Measurements from ENCODE around the gene DENND4C. TPM values are rescaled to one million over a fixed set of nuclear protein-coding genes. Genes with fewer than 3 reads are reported as not detected.

The DENND4C gene
- total RNA-seq, 1 donor from 2014 or later = 33.4 TPM

GRCh38 chr9:19198406-19198805 lies 32.1 kb upstream of the DENND4C start:
- H3K4me1 Mint-ChIP-seq = no peaks in the 10 kb centered on the region
- ATAC-seq (ENCODE audit: low read depth) (no peak), DNase-seq (no peak)
- CTCF ChIA-PET = no interaction called here
- POLR2A ChIA-PET = interaction anchor here (0.7 kb wide), 1 partner anchor 69 kb away, joined by 4 read pairs; no protein-coding TSS in a partner anchor
- H3K27ac Mint-ChIP-seq = no peak overlapping the region
- H3K9me3 Mint-ChIP-seq = no peaks in the 10 kb centered on the region
- H3K36me3 Mint-ChIP-seq (ENCODE audit: low read depth) = no peaks in the 10 kb centered on the region
- no peak overlapping the region for H3K4me3 Mint-ChIP-seq
- TF ChIP-seq CTCF (IDR thresholded peaks at IDR 0.05) = no peak
- peaks cover 2% of the 10 kb centered on the region for H3K27me3 Mint-ChIP-seq
- intact Hi-C loops (cut with micrococcal nuclease) = no loop called here

DNA sequence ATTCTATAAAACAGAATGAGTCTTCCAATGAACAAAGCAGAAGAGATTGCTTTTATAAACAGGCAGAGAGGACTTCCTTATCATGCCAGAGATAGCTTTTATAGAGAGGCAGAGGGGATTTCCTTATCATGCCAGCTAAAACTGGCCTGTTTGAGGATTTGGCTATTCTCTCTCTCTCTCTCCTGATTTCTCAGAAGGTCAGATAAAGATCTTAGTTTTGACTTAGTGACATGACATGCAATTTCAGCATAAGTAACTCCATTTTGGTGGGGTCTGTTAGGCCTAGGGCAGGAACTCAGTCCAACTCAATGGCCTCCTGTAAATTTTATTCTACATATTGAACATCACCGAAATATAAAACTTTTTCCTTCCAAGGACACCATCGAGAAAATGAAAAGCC lies 31.5 kb upstream of the DENND4C start:
- DNase-seq (no peak), ATAC-seq (ENCODE audit: low read depth) (no peak)
- POLR2A ChIA-PET = no interaction called here
- intact Hi-C loops (cut with micrococcal nuclease) = no loop called here
- CTCF ChIA-PET = no interaction called here
- no peaks in the 10 kb centered on the region for H3K36me3 Mint-ChIP-seq (ENCODE audit: low read depth)
- H3K9me3 Mint-ChIP-seq = no peaks in the 10 kb centered on the region
- H3K4me3 Mint-ChIP-seq = no peak overlapping the region
- no peaks in the 10 kb centered on the region for H3K4me1 Mint-ChIP-seq
- no peak for TF ChIP-seq CTCF (IDR thresholded peaks at IDR 0.05)
- peaks cover 2% of the 10 kb centered on the region for H3K27me3 Mint-ChIP-seq
- no peak overlapping the region for H3K27ac Mint-ChIP-seq

- POLR2A ChIA-PET = no interaction called here
- Mint-ChIP-seq H3K27me3 (no peaks in the 10 kb centered on the region), H3K36me3 (ENCODE audit: low read depth) (no peaks in the 10 kb centered on the region), H3K4me3 (no peak overlapping the region), H3K4me1 (no peaks in the 10 kb centered on the region), H3K9me3 (no peaks in the 10 kb centered on the region), H3K27ac (no peak overlapping the region)
- TF ChIP-seq CTCF (IDR thresholded peaks at IDR 0.05) = no peak
- intact Hi-C loops (cut with micrococcal nuclease) = no loop called here
- no peak for DNase-seq
- no peak for ATAC-seq (ENCODE audit: low read depth)
- CTCF ChIA-PET = no interaction called here
Measured at GRCh38 chr9:19200229-19200628, 30.3 kb upstream of the DENND4C start.

GRCh38 chr9:19201899-19202891 lies 28.3 kb upstream of the DENND4C start:
- H3K9me3 Mint-ChIP-seq = no peaks in the 10 kb centered on the region
- CTCF ChIA-PET = interaction anchor here (1.2 kb wide), 1 partner anchor 263 kb away, joined by 4 read pairs; no protein-coding TSS in a partner anchor
- no peak overlapping the region for H3K4me3 Mint-ChIP-seq
- no peak for ATAC-seq (ENCODE audit: low read depth)
- no peaks in the 10 kb centered on the region for H3K36me3 Mint-ChIP-seq (ENCODE audit: low read depth)
- intact Hi-C loops (cut with micrococcal nuclease) = no loop called here
- POLR2A ChIA-PET = no interaction called here
- no peak overlapping the region for H3K27ac Mint-ChIP-seq
- no peak for TF ChIP-seq CTCF (IDR thresholded peaks at IDR 0.05)
- no peak for DNase-seq
- no peaks in the 10 kb centered on the region for H3K27me3 Mint-ChIP-seq
- H3K4me1 Mint-ChIP-seq = no peaks in the 10 kb centered on the region

GRCh38 chr9:19203058-19203457 lies 27.4 kb upstream of the DENND4C start:
- Mint-ChIP-seq H3K4me1 (no peaks in the 10 kb centered on the region), H3K36me3 (ENCODE audit: low read depth) (no peaks in the 10 kb centered on the region), H3K4me3 (no peak overlapping the region), H3K27ac (no peak overlapping the region), H3K9me3 (no peaks in the 10 kb centered on the region), H3K27me3 (no peaks in the 10 kb centered on the region)
- DNase-seq = no peak
- TF ChIP-seq CTCF (IDR thresholded peaks at IDR 0.05) = no peak
- CTCF ChIA-PET = no interaction called here
- ATAC-seq (ENCODE audit: low read depth) = no peak
- intact Hi-C loops (cut with micrococcal nuclease) = no loop called here
- POLR2A ChIA-PET = no interaction called here
